ENCODE results near the gene SMS. TPM values are rescaled to one million over a fixed set of nuclear protein-coding genes. Genes with fewer than 3 reads are reported as not detected.

Gene SMS
- total and polyA plus RNA-seq, 2 of the 4 experiments (the other 2 are of a cell fraction), result 176 to 230 TPM

DNA sequence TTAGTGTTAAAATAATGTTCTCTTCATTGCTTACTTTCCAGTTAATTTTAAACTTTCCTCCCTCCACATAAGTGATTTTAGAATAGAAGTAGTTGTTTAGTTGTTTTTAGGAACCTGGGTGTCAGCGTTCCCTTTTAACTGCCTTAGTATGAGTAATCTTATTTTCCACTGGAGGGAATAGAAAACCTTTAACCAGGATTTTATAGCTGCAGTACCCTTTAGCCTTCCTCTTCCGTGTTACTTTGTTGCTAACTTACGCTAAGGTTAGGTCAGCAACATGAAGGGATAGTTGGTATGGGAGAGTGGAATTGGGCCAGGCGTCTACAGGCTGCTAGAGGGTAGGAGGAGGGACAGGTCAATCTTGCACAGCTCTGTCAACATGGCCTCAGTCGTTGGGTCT, 31.5 kb downstream of the SMS start:
- peak overlapping the region; percentile 25 for H2BK5ac ChIP-seq (ENCODE audit: low read depth, low read length, poor library complexity, severe bottlenecking)

More for the DNA sequence above, 31.5 kb downstream of the SMS start:
- peaks cover 37% of the 10 kb centered on the region for H3K36me3 ChIP-seq (ENCODE audit: control insufficient read depth, insufficient read depth, low read length)
- H2BK120ac ChIP-seq (ENCODE audit: low read depth, low read length), result peak overlapping the region; percentile 50; the same call in 1 of the 2 replicates
- H4K5ac ChIP-seq (ENCODE audit: low read depth, low read length), result no peak overlapping the region
- no peak overlapping the region for H2BK20ac ChIP-seq (ENCODE audit: low read depth, low read length)
- 0 out of 2 replicates have a peak, but pooled peaks cover 2% of the 10 kb centered on the region for H3K27me3 ChIP-seq (ENCODE audit: control insufficient read depth, insufficient read depth, low read length)
- peaks cover 40% of the 10 kb centered on the region for H4K20me1 ChIP-seq (ENCODE audit: insufficient read depth, low read length)
- CTCF ChIA-PET, result interaction anchor here (0.6 to 1.1 kb wide), 2 partner anchors 13 to 53 kb away, joined by 4 read pairs; no protein-coding TSS in a partner anchor
- H3K9me1 ChIP-seq (ENCODE audit: insufficient read depth, low read length), result no peaks in the 10 kb centered on the region
- peaks cover 5% of the 10 kb centered on the region; the same call in 1 of the 2 replicates for H3K4me1 ChIP-seq (ENCODE audit: control insufficient read depth, insufficient read depth, low read length)
- dilution Hi-C loops (cut with HindIII; ENCODE audit: low sequenced_read_pairs, unreplicated experiment) (no loop called here), in situ Hi-C loops (cut with MboI; ENCODE audit: low sequenced_read_pairs) (loop anchor here (5.0 to 10.0 kb wide), 2 partner anchors 130 to 1447 kb away; no protein-coding TSS in a partner anchor), intact Hi-C loops (cut with micrococcal nuclease) (loop anchor here (2.0 to 10.0 kb wide), 2 partner anchors 29 to 227 kb away; no protein-coding TSS in a partner anchor)
- no peak for DNase-seq
- H4K91ac ChIP-seq (ENCODE audit: insufficient read depth, low read depth, low read length), result no peak overlapping the region; the same call in 1 of the 2 replicates
- H3K4me2 ChIP-seq (ENCODE audit: low read depth, low read length), result no peak overlapping the region
- 0 out of 2 replicates have a peak overlapping the region, but pooled peaks have one; percentile 7 for H3K14ac ChIP-seq (replicated peaks; ENCODE audit: low read depth, low read length)
- no peaks in the 10 kb centered on the region for H3K9me3 ChIP-seq (ENCODE audit: control insufficient read depth, insufficient read depth, low read length)
- H2AFZ ChIP-seq (replicated peaks; ENCODE audit: low read length, poor library complexity), result no peak overlapping the region
- BruUV-seq (replicated peaks), result no TSS peak
- H3K56ac ChIP-seq (ENCODE audit: extremely low read depth, insufficient read depth, low read length), result no peak overlapping the region
- H3K27ac ChIP-seq (ENCODE audit: insufficient read depth, low read length), result 0 out of 2 replicates have a peak overlapping the region, but pooled peaks have one; percentile 4
- no peak overlapping the region for H2AK5ac ChIP-seq (ENCODE audit: low read depth, low read length)
- H3K9ac ChIP-seq (ENCODE audit: low read depth, low read length), result no peak overlapping the region
- H3K79me1 ChIP-seq (ENCODE audit: low read depth in 1 of 2, low read length in 2 of 2), result peaks cover 0 to 22% of the 10 kb centered on the region in 2 experiments; a peak in 3 of 4 replicates
- H3K4ac ChIP-seq (ENCODE audit: low read depth, low read length), result no peak overlapping the region
- H2BK15ac ChIP-seq (ENCODE audit: low read depth, low read length), result no peak overlapping the region
- no CpG with 5 or more reads among the region's 5 CpGs for WGBS, 2 experiments (ENCODE audit: extremely low coverage in 2 of 2, insufficient read length in 1 of 2)
- H2AK9ac ChIP-seq (replicated peaks; ENCODE audit: low read depth, low read length, poor library complexity), result no peak overlapping the region
- POLR2A ChIA-PET (ENCODE audit: unreplicated experiment), result interaction anchor here (0.6 kb wide), 2 partner anchors 481 to 1455 kb away, joined by 5 to 6 read pairs; no protein-coding TSS in a partner anchor
- no peak for ATAC-seq (ENCODE audit: low read depth)
- TF ChIP-seq MXI1 (IDR thresholded peaks at IDR 0.05; ENCODE audit: borderline replicate concordance, low read depth, low read length) (no peak), NFE2L2 (IDR thresholded peaks at IDR 0.05; ENCODE audit: low read depth, low read length) (no peak), FOS (IDR thresholded peaks at IDR 0.05; ENCODE audit: low read depth, low read length) (no peak), MAZ (IDR thresholded peaks at IDR 0.05; ENCODE audit: borderline replicate concordance, low read depth, low read length) (no peak), POLR2A (IDR thresholded peaks at IDR 0.05; ENCODE audit: low read depth, low read length) (no peak), BHLHE40 (IDR thresholded peaks at IDR 0.05; ENCODE audit: low read depth, low read length) (no peak), SMC3 (IDR thresholded peaks at IDR 0.05; ENCODE audit: low read depth, low read length) (no peak), RFX5 (IDR thresholded peaks at IDR 0.05; ENCODE audit: low read depth, low read length) (no peak), RAD21 (IDR thresholded peaks at IDR 0.05; ENCODE audit: low read length) (no peak)
- TF ChIP-seq, protein P1, sequence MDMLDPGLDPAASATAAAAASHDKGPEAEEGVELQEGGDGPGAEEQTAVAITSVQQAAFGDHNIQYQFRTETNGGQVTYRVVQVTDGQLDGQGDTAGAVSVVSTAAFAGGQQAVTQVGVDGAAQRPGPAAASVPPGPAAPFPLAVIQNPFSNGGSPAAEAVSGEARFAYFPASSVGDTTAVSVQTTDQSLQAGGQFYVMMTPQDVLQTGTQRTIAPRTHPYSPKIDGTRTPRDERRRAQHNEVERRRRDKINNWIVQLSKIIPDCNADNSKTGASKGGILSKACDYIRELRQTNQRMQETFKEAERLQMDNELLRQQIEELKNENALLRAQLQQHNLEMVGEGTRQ (IDR thresholded peaks at IDR 0.05; ENCODE audit: low read depth, low read length), result no peak
- no peak overlapping the region for H3K23ac ChIP-seq (ENCODE audit: low read depth, low read length)
- H4K8ac ChIP-seq (ENCODE audit: low read depth in 2 of 2, low read length in 2 of 2), result no peak overlapping the region
- H3K4me3 ChIP-seq (ENCODE audit: insufficient read depth, low read depth, low read length), result no peak overlapping the region
- H3K18ac ChIP-seq (ENCODE audit: low read depth, low read length), result peak overlapping the region; percentile 11; the same call in 1 of the 2 replicates
